Caco-2 (cell line): Measurements from ENCODE around the gene CNKSR1. TPM values are rescaled to one million over a fixed set of nuclear protein-coding genes. Genes with fewer than 3 reads are reported as not detected.

ENCODE experiments used
- BruUV-seq: library from RNA; stranded (reverse); fragments of 400-500 nt; replicated peaks from 2 replicates; lab custom pipeline; 2021; lab: Mats Ljungman, UMichigan
- CTCF ChIA-PET: fragments of 300-600 bp; sonication (Branson Sonifier 250); formaldehyde crosslinking; loops from one replicate; lab custom pipeline; 2022; ENCODE audit warnings: antibody characterized with exemption; lab: Charles Lee
- POLR2A ChIA-PET: fragments of 300-600 bp; sonication (Branson Sonifier 250); formaldehyde crosslinking; loops from one replicate; lab custom pipeline; 2022; ENCODE audit warnings: antibody characterized with exemption; lab: Charles Lee
- DNase-seq, 2 experiments: peaks; one replicate each; pipeline versions ENCODE4 v3.0.0 to v3.0.0-alpha.2; 2020 to 2022
- H3K27me3 ChIP-seq: replicated peaks from 2 replicates; pipeline ENCODE4 v1.6.0; 2011; ENCODE audit warnings: low read length; ENCODE audit not compliant: control insufficient read depth, insufficient read depth
- H3K36me3 ChIP-seq: 2 replicates; pipeline ENCODE4 v1.5.1; 2011; ENCODE audit warnings: low read length; ENCODE audit not compliant: control insufficient read depth, insufficient read depth
- H3K4me1 ChIP-seq: fragments of 250-450 bp; sonication (Bioruptor Pico); 2 replicates; pipeline ENCODE4 v1.5.1; 2020; ENCODE audit warnings: mild to moderate bottlenecking
- H3K4me3 ChIP-seq: 2 replicates; pipeline ENCODE4 v1.5.1; 2011; ENCODE audit warnings: low read depth, mild to moderate bottlenecking, control low read depth, low read length
- H3K9me3 ChIP-seq: fragments of 250-450 bp; sonication (Bioruptor Pico); 2 replicates; pipeline ENCODE4 v1.5.1; 2020; ENCODE audit warnings: mild to moderate bottlenecking, moderate library complexity
- H3K27ac Mint-ChIP-seq: one replicate; pipeline ENCODE4 v1.8.0; 2022; ENCODE audit warnings: mixed read lengths; ENCODE audit not compliant: unreplicated experiment
- H3K27me3 Mint-ChIP-seq: one replicate; pipeline ENCODE4 v1.8.0; 2022; ENCODE audit warnings: mixed read lengths; ENCODE audit not compliant: insufficient read depth, unreplicated experiment
- H3K36me3 Mint-ChIP-seq: one replicate; pipeline ENCODE4 v1.8.0; 2022; ENCODE audit warnings: mild to moderate bottlenecking, mixed read lengths; ENCODE audit not compliant: insufficient read depth, unreplicated experiment
- H3K4me1 Mint-ChIP-seq: one replicate; pipeline ENCODE4 v1.8.0; 2022; ENCODE audit warnings: low read depth, mixed read lengths; ENCODE audit not compliant: unreplicated experiment
- H3K4me3 Mint-ChIP-seq: one replicate; pipeline ENCODE4 v1.8.0; 2022; ENCODE audit warnings: mild to moderate bottlenecking, moderate library complexity, mixed read lengths; ENCODE audit not compliant: unreplicated experiment
- H3K9me3 Mint-ChIP-seq: one replicate; pipeline ENCODE4 v1.8.0; 2022; ENCODE audit warnings: mixed read lengths; ENCODE audit not compliant: unreplicated experiment
- CTCF ChIP-seq, 2 experiments: fragments of 200-600 bp in 1 of 2; IDR thresholded peaks; 1 replicate in 1 of 2; 2 replicates in 1 of 2; pipeline versions ENCODE4 v1.5.1 to v1.8.0; 2011 to 2022; ENCODE audit warnings: antibody characterized with exemption in 1 of 2, control low read depth in 1 of 2, inconsistent platforms in 1 of 2, low read depth in 1 of 2, low read length in 1 of 2, mild to moderate bottlenecking in 1 of 2, moderate library complexity in 1 of 2; ENCODE audit not compliant: insufficient read depth in 1 of 2, severe bottlenecking in 1 of 2, unreplicated experiment in 1 of 2
- intact Hi-C: fragments of 100-400 bp; cut with micrococcal nuclease; formaldehyde crosslinking; loops from one replicate; pipeline ENCODE4 v1.10.0; 2022; ENCODE audit not compliant: unreplicated experiment
- total RNA-seq: library from RNA; stranded (reverse); gene quantifications from 2 replicates; pipeline ENCODE4 v1.2.3, GENCODE V29; 2022

The CNKSR1 gene
- total RNA-seq, 1 experiment from 2014 or later: 16.1 TPM

GRCh38 chr1:26215246-26215645 is 38.0 kb downstream of the CNKSR1 start:
- TF ChIP-seq CTCF (IDR thresholded peaks at IDR 0.05; ENCODE audit: insufficient read depth in 1 of 2, low read depth in 1 of 2, low read length in 1 of 2, severe bottlenecking in 1 of 2, unreplicated experiment in 1 of 2): no peak
- no peaks in the 10 kb centered on the region for H3K36me3 Mint-ChIP-seq
- no peaks in the 10 kb centered on the region for H3K9me3 Mint-ChIP-seq
- H3K27ac Mint-ChIP-seq: no peak overlapping the region
- intact Hi-C loops: no loop called here
- Histone ChIP-seq H3K27me3 (no peaks in the 10 kb centered on the region), H3K4me3 (no peak overlapping the region), H3K36me3 (no peaks in the 10 kb centered on the region), H3K4me1 (no peaks in the 10 kb centered on the region), H3K9me3 (no peaks in the 10 kb centered on the region)
- H3K4me3 Mint-ChIP-seq: no peak overlapping the region
- peaks cover 3% of the 10 kb centered on the region for H3K27me3 Mint-ChIP-seq
- BruUV-seq: no TSS peak
- CTCF ChIA-PET: interaction anchor here (0.6 kb wide), 1 partner anchor 203 kb away, joined by 3 read pairs; no protein-coding TSS in a partner anchor
- POLR2A ChIA-PET: no interaction called here
- no peak for DNase-seq
- H3K4me1 Mint-ChIP-seq: no peaks in the 10 kb centered on the region

GRCh38 chr1:26218906-26219494 is 41.7 kb downstream of the CNKSR1 start:
- intact Hi-C loops: no loop called here
- no peak overlapping the region for H3K4me3 Mint-ChIP-seq
- DNase-seq: no peak
- CTCF ChIA-PET: no interaction called here
- H3K36me3 Mint-ChIP-seq: no peaks in the 10 kb centered on the region
- H3K27ac Mint-ChIP-seq: no peak overlapping the region
- no peaks in the 10 kb centered on the region for H3K9me3 Mint-ChIP-seq
- no TSS peak for BruUV-seq
- H3K4me1 ChIP-seq: no peaks in the 10 kb centered on the region
- POLR2A ChIA-PET: no interaction called here
- H3K4me1 Mint-ChIP-seq: no peaks in the 10 kb centered on the region
- no peaks in the 10 kb centered on the region for H3K27me3 Mint-ChIP-seq
- TF ChIP-seq CTCF (IDR thresholded peaks at IDR 0.05; ENCODE audit: insufficient read depth in 1 of 2, low read depth in 1 of 2, low read length in 1 of 2, severe bottlenecking in 1 of 2, unreplicated experiment in 1 of 2): no peak
- H3K4me3 ChIP-seq: no peak overlapping the region
- no peaks in the 10 kb centered on the region for H3K27me3 ChIP-seq
- H3K9me3 ChIP-seq: no peaks in the 10 kb centered on the region
- H3K36me3 ChIP-seq: no peaks in the 10 kb centered on the region

GRCh38 chr1:26220199-26220912 is 43.1 kb downstream of the CNKSR1 start:
- Mint-ChIP-seq H3K27ac (no peak overlapping the region), H3K9me3 (no peaks in the 10 kb centered on the region), H3K36me3 (no peaks in the 10 kb centered on the region), H3K4me3 (no peak overlapping the region), H3K4me1 (no peaks in the 10 kb centered on the region), H3K27me3 (no peaks in the 10 kb centered on the region)
- POLR2A ChIA-PET: no interaction called here
- TF ChIP-seq CTCF (IDR thresholded peaks at IDR 0.05; ENCODE audit: insufficient read depth in 1 of 2, low read depth in 1 of 2, low read length in 1 of 2, severe bottlenecking in 1 of 2, unreplicated experiment in 1 of 2): no peak
- intact Hi-C loops: no loop called here
- H3K9me3 ChIP-seq: no peaks in the 10 kb centered on the region
- CTCF ChIA-PET: interaction anchor here (0.6 to 1.0 kb wide), 2 partner anchors 55 to 73 kb away, joined by 3 read pairs; no protein-coding TSS in a partner anchor
- no peaks in the 10 kb centered on the region for H3K27me3 ChIP-seq
- no peaks in the 10 kb centered on the region for H3K36me3 ChIP-seq
- DNase-seq: no peak
- no peak overlapping the region for H3K4me3 ChIP-seq
- BruUV-seq: no TSS peak
- H3K4me1 ChIP-seq: no peaks in the 10 kb centered on the region
